NCI-H1436 (cell line): ENCODE measurements around the gene ESRRA.

Experiments
- DNase-seq: peaks from one replicate; lab custom pipeline; 2025; lab: John Stamatoyannopoulos, UW

The ESRRA gene

GRCh38 chr11:64275031-64275800 lies 30.1 kb upstream of the ESRRA start:
- DNase-seq, result no peak

GRCh38 chr11:64275841-64276240 lies 29.5 kb upstream of the ESRRA start:
- DNase-seq, result no peak

- no peak for DNase-seq
Measured at GRCh38 chr11:64276653-64277431, 28.5 kb upstream of the ESRRA start.

- no peak for DNase-seq
Measured at GRCh38 chr11:64278576-64279190, 26.6 kb upstream of the ESRRA start.

GRCh38 chr11:64281957-64282770 lies 23.2 kb upstream of the ESRRA start:
- no peak for DNase-seq

- no peak for DNase-seq
Measured at GRCh38 chr11:64283092-64283491, 22.2 kb upstream of the ESRRA start.

GRCh38 chr11:64284048-64284961 lies 21.0 kb upstream of the ESRRA start, which contains the start of gene BAD:
BAD (minus strand) TSS chr11:64284665; CDS start chr11:64284368, 297 bp downstream.
- peak; percentile 92 for DNase-seq

- DNase-seq, result peak; percentile 83
Measured at GRCh38 chr11:64284962-64285884, 20.1 kb upstream of the ESRRA start, which contains the start of gene GPR137. GPR137 (plus strand) TSS chr11:64285848; CDS start chr11:64286525, 677 bp downstream.

GRCh38 chr11:64285885-64286800 lies 19.2 kb upstream of the ESRRA start:
- no peak for DNase-seq

GRCh38 chr11:64286801-64287159 lies 18.5 kb upstream of the ESRRA start:
- no peak for DNase-seq

GRCh38 chr11:64287676-64288352 lies 17.5 kb upstream of the ESRRA start:
- DNase-seq, result no peak

GRCh38 chr11:64288353-64288750 lies 17.0 kb upstream of the ESRRA start:
- no peak for DNase-seq

- DNase-seq, result no peak
Measured at GRCh38 chr11:64289002-64289564, 16.2 kb upstream of the ESRRA start.

GRCh38 chr11:64290352-64291261 lies 14.7 kb upstream of the ESRRA start:
- no peak for DNase-seq

GRCh38 chr11:64291262-64291751 lies 14.0 kb upstream of the ESRRA start, which contains the start of gene KCNK4:
KCNK4 (plus strand) TSS chr11:64291302; CDS start chr11:64293019, 1,717 bp downstream.
- no peak for DNase-seq

GRCh38 chr11:64291752-64292459 lies 13.4 kb upstream of the ESRRA start:
- DNase-seq, result no peak
